Type B pancreatic cell (in vitro differentiated cells): Measurements from ENCODE around the gene PLEKHG5. TPM values are rescaled to one million over a fixed set of nuclear protein-coding genes. Genes with fewer than 3 reads are reported as not detected.
A peak's percentile ranks its signal among the peaks of the same experiment; 100 is the strongest.

Experiments
- DNase-seq: peaks from one replicate; pipeline ENCODE4 v3.0.0; 2021; ENCODE audit warnings: mixed read lengths; ENCODE audit not compliant: unreplicated experiment; ENCODE audit errors: extremely low spot score
- H3K27ac Mint-ChIP-seq: 2 replicates; pipeline ENCODE4 v1.8.0; 2021; ENCODE audit warnings: mild to moderate bottlenecking, mixed read lengths
- H3K27me3 Mint-ChIP-seq: 2 replicates; pipeline ENCODE4 v1.8.0; 2021; ENCODE audit warnings: mixed read lengths
- H3K36me3 Mint-ChIP-seq: 2 replicates; pipeline ENCODE4 v1.8.0; 2021; ENCODE audit warnings: mixed read lengths
- H3K4me1 Mint-ChIP-seq: one replicate; pipeline ENCODE4 v1.8.0; 2021; ENCODE audit warnings: mixed read lengths; ENCODE audit not compliant: unreplicated experiment
- H3K4me3 Mint-ChIP-seq: 2 replicates; pipeline ENCODE4 v1.8.0; 2021; ENCODE audit warnings: mild to moderate bottlenecking, mixed read lengths
- H3K9me3 Mint-ChIP-seq: 2 replicates; pipeline ENCODE4 v1.8.0; 2021; ENCODE audit warnings: mixed read lengths
- CTCF ChIP-seq: fragments of 200-600 bp; sonication (generic); conservative IDR thresholded peaks from 2 replicates; pipeline ENCODE4 v1.5.0; 2021; ENCODE audit warnings: antibody characterized with exemption, mild to moderate bottlenecking
- total RNA-seq: library from RNA; stranded (reverse); gene quantifications from 2 replicates; pipeline ENCODE4 v1.2.1, GENCODE V29; 2021; ENCODE audit warnings: low replicate concordance

PLEKHG5 gene
- total RNA-seq, 1 donor from 2014 or later = 30.6 TPM

- peak overlapping the region; percentile 45 for H3K27ac Mint-ChIP-seq
Observed at GRCh38 chr1:6481820-6482219, 9.6 kb downstream of the PLEKHG5 start.

GRCh38 chr1:6477039-6477820, 14.2 kb downstream of the PLEKHG5 start:
- Mint-ChIP-seq H3K4me3 (peak overlapping the region; percentile 14), H3K36me3 (peaks cover 7% of the 10 kb centered on the region), H3K27ac (peak overlapping the region; percentile 70), H3K4me1 (peaks cover 19% of the 10 kb centered on the region), H3K27me3 (no peaks in the 10 kb centered on the region), H3K9me3 (no peaks in the 10 kb centered on the region)
- DNase-seq = no peak
- TF ChIP-seq CTCF = no peak

More at GRCh38 chr1:6481820-6482219, 9.6 kb downstream of the PLEKHG5 start:
- no peak for TF ChIP-seq CTCF
- no peak for DNase-seq
- H3K4me3 Mint-ChIP-seq = no peak overlapping the region
- H3K4me1 Mint-ChIP-seq = peaks cover 22% of the 10 kb centered on the region
- H3K27me3 Mint-ChIP-seq = peaks cover 4% of the 10 kb centered on the region
- no peaks in the 10 kb centered on the region for H3K9me3 Mint-ChIP-seq
- H3K36me3 Mint-ChIP-seq = peaks cover 9% of the 10 kb centered on the region

GRCh38 chr1:6476483-6476882, 15.0 kb downstream of the PLEKHG5 start:
- peaks cover 7% of the 10 kb centered on the region for H3K36me3 Mint-ChIP-seq
- no peak for TF ChIP-seq CTCF
- no peaks in the 10 kb centered on the region for H3K27me3 Mint-ChIP-seq
- DNase-seq = no peak
- H3K27ac Mint-ChIP-seq = peak overlapping the region; percentile 70
- H3K9me3 Mint-ChIP-seq = no peaks in the 10 kb centered on the region
- H3K4me1 Mint-ChIP-seq = peaks cover 15% of the 10 kb centered on the region
- no peak overlapping the region for H3K4me3 Mint-ChIP-seq

- Mint-ChIP-seq H3K4me3 (no peak overlapping the region), H3K36me3 (peaks cover 7% of the 10 kb centered on the region), H3K27ac (peak overlapping the region; percentile 70), H3K27me3 (no peaks in the 10 kb centered on the region), H3K9me3 (no peaks in the 10 kb centered on the region), H3K4me1 (peaks cover 15% of the 10 kb centered on the region)
- TF ChIP-seq CTCF = peak; percentile 95
- DNase-seq = no peak
Observed at GRCh38 chr1:6475381-6476133, 15.9 kb downstream of the PLEKHG5 start.

- TF ChIP-seq CTCF = no peak
- no peaks in the 10 kb centered on the region for H3K9me3 Mint-ChIP-seq
- peaks cover 7% of the 10 kb centered on the region for H3K36me3 Mint-ChIP-seq
- H3K4me3 Mint-ChIP-seq = no peak overlapping the region
- no peaks in the 10 kb centered on the region for H3K27me3 Mint-ChIP-seq
- H3K4me1 Mint-ChIP-seq = peaks cover 15% of the 10 kb centered on the region
- no peak overlapping the region for H3K27ac Mint-ChIP-seq
- no peak for DNase-seq
Observed at GRCh38 chr1:6474815-6475282, 16.6 kb downstream of the PLEKHG5 start.
